ENCODE measurements around the gene NME1.

- no peak for TF ChIP-seq CTCF (conservative IDR thresholded peaks at IDR 0.05; ENCODE audit: low read depth, low read length)
- no peak for TF ChIP-seq EZH2 (IDR thresholded peaks at IDR 0.05; ENCODE audit: low read length, unreplicated experiment)
These were observed 12.4 kb downstream of the NME1 start for GRCh38 chr17:51165680-51166197.
